ENCODE results near the gene MKLN1. TPM values are rescaled to one million over a fixed set of nuclear protein-coding genes. Genes with fewer than 3 reads are reported as not detected.

MKLN1 gene
- total and polyA plus RNA-seq, 10 of the 15 experiments (the other 5 are each of a cell fraction or from before 2014, with no cell fraction given) = 13.6 to 55.8 (median 29.3) TPM

DNA sequence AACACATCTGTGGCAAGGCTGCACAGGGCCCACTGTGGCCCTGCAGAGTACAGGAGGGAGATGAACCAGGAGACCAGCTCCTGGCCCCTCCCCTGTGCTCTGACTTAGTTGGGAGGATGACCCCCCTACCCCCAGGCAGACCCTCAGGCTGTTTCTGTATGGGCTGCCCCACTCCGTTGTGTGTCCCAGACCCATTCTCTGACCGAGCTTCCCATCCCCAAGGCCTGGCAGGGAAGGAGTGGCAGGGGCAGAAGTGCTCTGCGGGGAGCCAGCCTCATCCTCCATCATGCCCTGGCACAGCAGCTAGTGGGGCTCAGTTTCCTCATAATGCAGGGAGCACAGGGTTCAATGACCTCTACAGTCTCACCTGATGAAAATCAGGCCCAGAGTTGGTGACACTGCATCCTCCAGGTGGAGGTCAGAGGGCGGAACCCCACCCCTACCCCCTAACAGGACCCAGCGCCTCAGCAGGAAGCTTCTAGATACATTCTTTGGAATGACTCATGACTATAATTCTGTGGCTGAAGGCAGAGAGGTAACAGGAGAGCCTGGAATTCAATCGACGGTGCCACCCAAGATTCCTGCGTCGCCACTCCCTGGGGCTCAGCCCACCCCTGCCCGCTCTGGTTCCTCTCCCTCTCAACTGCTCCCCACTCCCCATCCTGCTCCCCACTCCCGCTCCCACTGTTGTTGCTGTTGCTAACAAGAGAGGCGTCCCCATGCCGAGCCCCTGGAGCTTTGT lies 210.6 kb downstream of the MKLN1 start (continued):
- TF ChIP-seq BMI1 (IDR thresholded peaks at IDR 0.05; ENCODE audit: borderline replicate concordance) (no peak), SPI1 (IDR thresholded peaks at IDR 0.05; ENCODE audit: borderline replicate concordance, insufficient read depth, low read depth, low read length) (no peak), E4F1 (IDR thresholded peaks at IDR 0.05; ENCODE audit: borderline replicate concordance, partially characterized antibody) (no peak), CEBPB (IDR thresholded peaks at IDR 0.05; ENCODE audit: borderline replicate concordance in 1 of 2, low read depth in 2 of 2, low read length in 2 of 2) (no peak), JUND (IDR thresholded peaks at IDR 0.05; ENCODE audit: low read depth, low read length) (no peak), ZNF207 (IDR thresholded peaks at IDR 0.05; ENCODE audit: borderline replicate concordance) (no peak), FOS (IDR thresholded peaks at IDR 0.05; ENCODE audit: borderline replicate concordance, extremely low read depth, insufficient read length) (no peak), RELA (IDR thresholded peaks at IDR 0.05; ENCODE audit: borderline replicate concordance, partially characterized antibody) (no peak), ZNF622 (IDR thresholded peaks at IDR 0.05) (no peak)
- TF ChIP-seq, protein P1, sequence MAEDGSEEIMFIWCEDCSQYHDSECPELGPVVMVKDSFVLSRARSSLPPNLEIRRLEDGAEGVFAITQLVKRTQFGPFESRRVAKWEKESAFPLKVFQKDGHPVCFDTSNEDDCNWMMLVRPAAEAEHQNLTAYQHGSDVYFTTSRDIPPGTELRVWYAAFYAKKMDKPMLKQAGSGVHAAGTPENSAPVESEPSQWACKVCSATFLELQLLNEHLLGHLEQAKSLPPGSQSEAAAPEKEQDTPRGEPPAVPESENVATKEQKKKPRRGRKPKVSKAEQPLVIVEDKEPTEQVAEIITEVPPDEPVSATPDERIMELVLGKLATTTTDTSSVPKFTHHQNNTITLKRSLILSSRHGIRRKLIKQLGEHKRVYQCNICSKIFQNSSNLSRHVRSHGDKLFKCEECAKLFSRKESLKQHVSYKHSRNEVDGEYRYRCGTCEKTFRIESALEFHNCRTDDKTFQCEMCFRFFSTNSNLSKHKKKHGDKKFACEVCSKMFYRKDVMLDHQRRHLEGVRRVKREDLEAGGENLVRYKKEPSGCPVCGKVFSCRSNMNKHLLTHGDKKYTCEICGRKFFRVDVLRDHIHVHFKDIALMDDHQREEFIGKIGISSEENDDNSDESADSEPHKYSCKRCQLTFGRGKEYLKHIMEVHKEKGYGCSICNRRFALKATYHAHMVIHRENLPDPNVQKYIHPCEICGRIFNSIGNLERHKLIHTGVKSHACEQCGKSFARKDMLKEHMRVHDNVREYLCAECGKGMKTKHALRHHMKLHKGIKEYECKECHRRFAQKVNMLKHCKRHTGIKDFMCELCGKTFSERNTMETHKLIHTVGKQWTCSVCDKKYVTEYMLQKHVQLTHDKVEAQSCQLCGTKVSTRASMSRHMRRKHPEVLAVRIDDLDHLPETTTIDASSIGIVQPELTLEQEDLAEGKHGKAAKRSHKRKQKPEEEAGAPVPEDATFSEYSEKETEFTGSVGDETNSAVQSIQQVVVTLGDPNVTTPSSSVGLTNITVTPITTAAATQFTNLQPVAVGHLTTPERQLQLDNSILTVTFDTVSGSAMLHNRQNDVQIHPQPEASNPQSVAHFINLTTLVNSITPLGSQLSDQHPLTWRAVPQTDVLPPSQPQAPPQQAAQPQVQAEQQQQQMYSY (CRISPR knock-in tag; IDR thresholded peaks at IDR 0.05) = no peak
- TF ChIP-seq, protein P2, sequence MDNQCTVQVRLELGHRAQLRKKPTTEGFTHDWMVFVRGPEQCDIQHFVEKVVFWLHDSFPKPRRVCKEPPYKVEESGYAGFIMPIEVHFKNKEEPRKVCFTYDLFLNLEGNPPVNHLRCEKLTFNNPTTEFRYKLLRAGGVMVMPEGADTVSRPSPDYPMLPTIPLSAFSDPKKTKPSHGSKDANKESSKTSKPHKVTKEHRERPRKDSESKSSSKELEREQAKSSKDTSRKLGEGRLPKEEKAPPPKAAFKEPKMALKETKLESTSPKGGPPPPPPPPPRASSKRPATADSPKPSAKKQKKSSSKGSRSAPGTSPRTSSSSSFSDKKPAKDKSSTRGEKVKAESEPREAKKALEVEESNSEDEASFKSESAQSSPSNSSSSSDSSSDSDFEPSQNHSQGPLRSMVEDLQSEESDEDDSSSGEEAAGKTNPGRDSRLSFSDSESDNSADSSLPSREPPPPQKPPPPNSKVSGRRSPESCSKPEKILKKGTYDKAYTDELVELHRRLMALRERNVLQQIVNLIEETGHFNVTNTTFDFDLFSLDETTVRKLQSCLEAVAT (IDR thresholded peaks at IDR 0.05) = no peak

Data from GM12878 (cell line).